NCI-H69 (cell line): Measurements from ENCODE around the gene ST6GALNAC1.
"Not testable (repeated sequence)": the region's sequence is repeated elsewhere in the genome, so short reads cannot be mapped to it uniquely, and the experiment has no call there.

Experiments
- DNase-seq: peaks from one replicate; lab custom pipeline; 2025; lab: John Stamatoyannopoulos, UW

Gene ST6GALNAC1

GRCh38 chr17:76612977-76613851, 30.3 kb downstream of the ST6GALNAC1 start:
- DNase-seq, result peak; percentile 36

- DNase-seq, result no peak
Observed at GRCh38 chr17:76612465-76612864, 31.1 kb downstream of the ST6GALNAC1 start.

- no peak for DNase-seq
Observed at GRCh38 chr17:76611758-76612157, 31.8 kb downstream of the ST6GALNAC1 start.

- DNase-seq, result peak; percentile 61
Observed at GRCh38 chr17:76611080-76611749, 32.3 kb downstream of the ST6GALNAC1 start.

- not testable (repeated sequence) for DNase-seq
Observed at GRCh38 chr17:76606685-76607084, 36.9 kb downstream of the ST6GALNAC1 start.

GRCh38 chr17:76601065-76601464, 42.5 kb downstream of the ST6GALNAC1 start:
- DNase-seq, result no peak

- no peak for DNase-seq
Observed at GRCh38 chr17:76599694-76600460, 43.7 kb downstream of the ST6GALNAC1 start.

GRCh38 chr17:76598004-76598439, 45.5 kb downstream of the ST6GALNAC1 start:
- peak; percentile 82 for DNase-seq

GRCh38 chr17:76597156-76598003, 46.2 kb downstream of the ST6GALNAC1 start:
- DNase-seq, result peak; percentile 96

GRCh38 chr17:76594690-76595089, 48.9 kb downstream of the ST6GALNAC1 start:
- no peak for DNase-seq

GRCh38 chr17:76593959-76594358, 49.6 kb downstream of the ST6GALNAC1 start:
- peak; percentile 56 for DNase-seq

- DNase-seq, result peak; percentile 91
Observed at GRCh38 chr17:76593384-76593826, 50.2 kb downstream of the ST6GALNAC1 start.

GRCh38 chr17:76588182-76588581, 55.4 kb downstream of the ST6GALNAC1 start:
- DNase-seq, result no peak

GRCh38 chr17:76586741-76587487, 56.6 kb downstream of the ST6GALNAC1 start:
- peak; percentile 89 for DNase-seq

- DNase-seq, result peak; percentile 89
Observed at GRCh38 chr17:76585649-76586593, 57.6 kb downstream of the ST6GALNAC1 start, which contains the start of gene ST6GALNAC2. ST6GALNAC2 (minus strand) TSS chr17:76585860; CDS start chr17:76585808, 52 bp downstream.

- no peak for DNase-seq
Observed at GRCh38 chr17:76585033-76585648, 58.4 kb downstream of the ST6GALNAC1 start.

- DNase-seq, result no peak
Observed at GRCh38 chr17:76584427-76585032, 59.0 kb downstream of the ST6GALNAC1 start.

- DNase-seq, result peak; percentile 58
Observed at GRCh38 chr17:76582660-76583059, 60.9 kb downstream of the ST6GALNAC1 start.
